Sigmoid colon (tissue), 7 donors: ENCODE data around the gene TBCK. TPM values are rescaled to one million over a fixed set of nuclear protein-coding genes. Genes with fewer than 3 reads are reported as not detected.

Experiments used
- DNase-seq: peaks from one replicate; pipeline ENCODE4 v3.0.0-alpha.2; 2019
- H3K27ac ChIP-seq, 4 donors: fragments of 200-600 bp; sonication (generic); one replicate each; pipeline ENCODE4 v1.5.1; 2016 to 2019; ENCODE audit warnings: mild to moderate bottlenecking in 1 of 4
- H3K27me3 ChIP-seq, 3 donors: fragments of 200-600 bp; sonication (generic); one replicate each; pipeline ENCODE4 v1.5.1; 2019; ENCODE audit warnings: mild to moderate bottlenecking in 1 of 3
- H3K36me3 ChIP-seq, 4 donors: fragments of 200-600 bp; sonication (generic); one replicate each; pipeline ENCODE4 v1.5.1; 2016 to 2019
- H3K4me1 ChIP-seq, 4 donors: fragments of 200-600 bp; sonication (generic); one replicate each; pipeline ENCODE4 v1.5.1; 2017 to 2019
- H3K4me3 ChIP-seq, 4 donors: fragments of 200-600 bp; sonication (generic); one replicate each; pipeline ENCODE4 v1.5.1; 2017 to 2019; ENCODE audit warnings: mild to moderate bottlenecking in 2 of 4, moderate library complexity in 1 of 4
- H3K9me3 ChIP-seq, 4 donors: fragments of 200-600 bp in 3 of 4; sonication (generic) in 3 of 4; one replicate each; pipeline versions ENCODE4 v1.5.1 to v1.6.1; 2013 to 2019
- EP300 ChIP-seq, 4 donors: sonication (generic); formaldehyde crosslinking; IDR thresholded peaks; one replicate each; pipeline ENCODE4 v1.6.1; 2017; ENCODE audit warnings: antibody characterized with exemption in 4 of 4
- POLR2A ChIP-seq, 2 donors: fragments of 450-650 bp; IDR thresholded peaks; one replicate each; pipeline ENCODE4 v1.6.1; 2016; ENCODE audit warnings: antibody characterized with exemption in 2 of 2, mild to moderate bottlenecking in 2 of 2, moderate library complexity in 2 of 2
- POLR2AphosphoS5 ChIP-seq, 4 donors: sonication (generic); formaldehyde crosslinking; IDR thresholded peaks; one replicate each; pipeline ENCODE4 v1.6.1; 2017; ENCODE audit warnings: antibody characterized with exemption in 4 of 4
- WGBS, 2 donors: extraction: QIAGEN DNeasy Blood & Tissue Kit; methylation state at CpG; one replicate each; pipeline ENCODE4 v1.1.7; 2013; 5-methylcytosine and 5-hydroxymethylcytosine counted together
- intact Hi-C: fragments of 100-400 bp; cut with DNase I; formaldehyde crosslinking; loops from one replicate; pipeline ENCODE4 v1.15.1; 2023
- polyA plus RNA-seq, 3 donors: library from polyadenylated mRNA; stranded (reverse); fragments of 200-250 nt; gene quantifications; one replicate each; pipeline ENCODE4 v1.2.3, GENCODE V29; 2013
- total RNA-seq, 4 donors: library from RNA; depleted of rRNA; stranded (reverse); fragments of >200 nt; gene quantifications; one replicate each; pipeline ENCODE4 v1.1.0, GENCODE V29; 2016
- TF ChIP-seq, protein P1 (sequence below), 4 experiments: fragments of 450-650 bp in 3 of 4; fragments of 200-600 bp in 1 of 4; IDR thresholded peaks; one replicate each; pipeline ENCODE4 v1.5.1; 2016 to 2019; ENCODE audit warnings: antibody characterized with exemption in 4 of 4, mild to moderate bottlenecking in 3 of 4, moderate library complexity in 2 of 4
- donor health status: healthy with polysubstance abuse.
- donor health status: Bipolar disorder and iron deficiency.
- donor health status: healthy.

The TBCK gene
- total and polyA plus RNA-seq, 7 donors, result 4.8 to 43.5 (median 26.3) TPM

DNA sequence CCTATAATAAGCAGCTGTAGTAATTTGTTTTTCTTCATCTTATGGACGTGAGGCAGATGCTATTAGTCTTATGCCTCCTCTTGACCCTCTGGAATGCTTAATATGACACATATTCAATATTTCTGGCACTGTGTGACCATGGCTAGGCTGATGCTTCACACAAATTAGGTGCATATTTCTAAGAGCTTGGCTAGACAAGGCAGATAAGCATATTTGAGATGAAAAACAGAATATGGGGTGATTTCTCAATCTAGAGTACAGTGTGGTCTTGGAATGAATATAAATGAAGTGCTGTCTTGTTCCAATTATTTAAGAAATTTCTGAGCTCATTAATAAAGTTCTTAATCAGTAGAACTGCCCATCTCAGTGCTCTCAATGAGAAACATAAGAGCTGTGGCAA lies 264.5 kb downstream of the TBCK start:
- TF ChIP-seq EP300 (IDR thresholded peaks at IDR 0.05), result no peak
- TF ChIP-seq, protein P1, sequence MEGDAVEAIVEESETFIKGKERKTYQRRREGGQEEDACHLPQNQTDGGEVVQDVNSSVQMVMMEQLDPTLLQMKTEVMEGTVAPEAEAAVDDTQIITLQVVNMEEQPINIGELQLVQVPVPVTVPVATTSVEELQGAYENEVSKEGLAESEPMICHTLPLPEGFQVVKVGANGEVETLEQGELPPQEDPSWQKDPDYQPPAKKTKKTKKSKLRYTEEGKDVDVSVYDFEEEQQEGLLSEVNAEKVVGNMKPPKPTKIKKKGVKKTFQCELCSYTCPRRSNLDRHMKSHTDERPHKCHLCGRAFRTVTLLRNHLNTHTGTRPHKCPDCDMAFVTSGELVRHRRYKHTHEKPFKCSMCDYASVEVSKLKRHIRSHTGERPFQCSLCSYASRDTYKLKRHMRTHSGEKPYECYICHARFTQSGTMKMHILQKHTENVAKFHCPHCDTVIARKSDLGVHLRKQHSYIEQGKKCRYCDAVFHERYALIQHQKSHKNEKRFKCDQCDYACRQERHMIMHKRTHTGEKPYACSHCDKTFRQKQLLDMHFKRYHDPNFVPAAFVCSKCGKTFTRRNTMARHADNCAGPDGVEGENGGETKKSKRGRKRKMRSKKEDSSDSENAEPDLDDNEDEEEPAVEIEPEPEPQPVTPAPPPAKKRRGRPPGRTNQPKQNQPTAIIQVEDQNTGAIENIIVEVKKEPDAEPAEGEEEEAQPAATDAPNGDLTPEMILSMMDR (IDR thresholded peaks at IDR 0.05), result no peak
- H3K27ac ChIP-seq, result no peak overlapping the region
- no peak for DNase-seq
- H3K36me3 ChIP-seq, result no peaks in the 10 kb centered on the region
- no peaks in the 10 kb centered on the region for H3K27me3 ChIP-seq
- H3K4me1 ChIP-seq, result peaks cover 0 to 17% (median 12%) of the 10 kb centered on the region in 4 donors
- H3K4me3 ChIP-seq, result no peak overlapping the region
- H3K9me3 ChIP-seq, result no peaks in the 10 kb centered on the region
- intact Hi-C loops, result no loop called here
- WGBS, 2 donors, result 81 to 88% methylated on average over 1 of the region's 1 CpG

- peak overlapping the region in 1 of 4 donors; percentile 55 for H3K27ac ChIP-seq
- no peak for TF ChIP-seq POLR2A (IDR thresholded peaks at IDR 0.05)
- no peak for TF ChIP-seq EP300 (IDR thresholded peaks at IDR 0.05)
- TF ChIP-seq POLR2AphosphoS5 (IDR thresholded peaks at IDR 0.05), result no peak
- TF ChIP-seq, protein P1 (IDR thresholded peaks at IDR 0.05), result no peak
- intact Hi-C loops, result no loop called here
- H3K9me3 ChIP-seq, result no peaks in the 10 kb centered on the region
- peaks cover 0 to 8% (median 0%) of the 10 kb centered on the region in 4 donors for H3K36me3 ChIP-seq
- no peaks in the 10 kb centered on the region for H3K27me3 ChIP-seq
- H3K4me3 ChIP-seq, result no peak overlapping the region
- H3K4me1 ChIP-seq, result peaks cover 0 to 17% (median 12%) of the 10 kb centered on the region in 4 donors
- no peak for DNase-seq
These were observed 266.5 kb downstream of the TBCK start for GRCh38 chr4:106049490-106049889.

DNA sequence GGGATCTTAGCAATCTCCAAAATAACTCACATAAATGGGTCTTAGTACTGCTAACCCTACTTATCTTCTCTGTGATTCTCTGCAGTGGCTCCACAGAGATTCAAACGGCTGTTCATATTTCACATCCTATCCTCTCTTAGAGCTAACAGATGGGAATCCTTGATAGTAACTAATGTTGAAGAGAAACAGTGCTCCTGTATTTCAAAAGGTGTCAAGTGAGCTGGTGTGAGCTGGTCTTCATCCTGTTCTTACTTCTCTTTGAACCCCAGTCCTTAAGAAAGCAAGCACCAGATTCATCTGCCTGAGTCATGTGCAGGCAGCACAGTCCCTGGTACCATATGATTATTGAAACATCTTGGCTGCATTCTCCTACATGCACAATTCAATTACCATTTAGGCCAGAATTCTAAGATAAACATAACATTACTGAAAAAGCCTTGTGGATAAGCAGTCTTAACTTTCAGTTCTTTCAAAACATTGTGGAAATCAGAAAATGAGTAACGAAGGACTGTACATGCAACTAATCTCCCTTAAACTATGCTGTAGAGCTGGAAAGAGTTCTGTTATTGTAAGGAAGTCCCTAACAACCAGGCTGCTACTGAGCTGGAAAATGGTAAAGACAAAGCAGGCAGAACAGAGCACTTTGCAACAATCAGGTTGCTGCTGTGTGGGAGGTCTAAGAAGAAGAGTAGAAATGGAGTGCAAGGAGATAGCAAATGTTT lies 267.6 kb downstream of the TBCK start:
- Histone ChIP-seq H3K27me3 (no peaks in the 10 kb centered on the region), H3K9me3 (no peaks in the 10 kb centered on the region), H3K4me1 (peaks cover 0 to 18% (median 12%) of the 10 kb centered on the region in 4 donors), H3K4me3 (no peak overlapping the region), H3K27ac (peak overlapping the region in 3 of 4 donors; percentile 11 to 55 (median 49)), H3K36me3 (peaks cover 0 to 8% (median 0%) of the 10 kb centered on the region in 4 donors)
- no peak for DNase-seq
- no peak for TF ChIP-seq POLR2A (IDR thresholded peaks at IDR 0.05)
- no peak for TF ChIP-seq EP300 (IDR thresholded peaks at IDR 0.05)
- TF ChIP-seq POLR2AphosphoS5 (IDR thresholded peaks at IDR 0.05), result peak in 2 of 4 donors; percentile 55 to 66
- intact Hi-C loops, result no loop called here
- WGBS, 2 donors, result 80 to 88% methylated on average over 2 of the region's 2 CpGs

DNA sequence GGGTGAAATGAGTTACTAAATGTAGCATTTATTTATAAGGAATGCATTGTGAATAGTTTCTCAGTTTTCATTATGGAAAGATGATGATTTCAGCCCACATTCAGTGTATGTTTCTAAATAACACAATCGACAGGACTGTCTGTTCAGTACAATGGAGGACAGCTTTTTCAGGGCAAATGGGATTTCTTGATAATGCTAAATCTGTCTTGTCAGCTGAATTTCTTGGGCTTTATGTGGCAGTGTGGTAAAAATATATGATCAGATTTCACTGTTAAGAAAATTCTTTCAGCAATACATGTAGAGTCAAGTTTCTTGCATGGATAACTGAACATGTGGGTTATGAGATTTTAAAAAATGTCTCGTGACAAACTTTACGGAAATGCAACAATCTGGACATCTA lies 269.9 kb downstream of the TBCK start:
- H3K4me1 ChIP-seq, result peaks cover 0 to 28% (median 17%) of the 10 kb centered on the region in 4 donors
- no peak for DNase-seq
- no peak overlapping the region for H3K27ac ChIP-seq
- no peaks in the 10 kb centered on the region for H3K27me3 ChIP-seq
- intact Hi-C loops, result no loop called here
- peaks cover 0 to 8% (median 0%) of the 10 kb centered on the region in 4 donors for H3K36me3 ChIP-seq
- 96 to 98% methylated on average over 3 of the region's 3 CpGs for WGBS, 2 donors
- no peak overlapping the region for H3K4me3 ChIP-seq
- no peaks in the 10 kb centered on the region for H3K9me3 ChIP-seq
- TF ChIP-seq POLR2AphosphoS5 (IDR thresholded peaks at IDR 0.05) (no peak), EP300 (IDR thresholded peaks at IDR 0.05) (no peak), POLR2A (IDR thresholded peaks at IDR 0.05) (no peak)
- TF ChIP-seq, protein P1 (IDR thresholded peaks at IDR 0.05), result no peak

DNA sequence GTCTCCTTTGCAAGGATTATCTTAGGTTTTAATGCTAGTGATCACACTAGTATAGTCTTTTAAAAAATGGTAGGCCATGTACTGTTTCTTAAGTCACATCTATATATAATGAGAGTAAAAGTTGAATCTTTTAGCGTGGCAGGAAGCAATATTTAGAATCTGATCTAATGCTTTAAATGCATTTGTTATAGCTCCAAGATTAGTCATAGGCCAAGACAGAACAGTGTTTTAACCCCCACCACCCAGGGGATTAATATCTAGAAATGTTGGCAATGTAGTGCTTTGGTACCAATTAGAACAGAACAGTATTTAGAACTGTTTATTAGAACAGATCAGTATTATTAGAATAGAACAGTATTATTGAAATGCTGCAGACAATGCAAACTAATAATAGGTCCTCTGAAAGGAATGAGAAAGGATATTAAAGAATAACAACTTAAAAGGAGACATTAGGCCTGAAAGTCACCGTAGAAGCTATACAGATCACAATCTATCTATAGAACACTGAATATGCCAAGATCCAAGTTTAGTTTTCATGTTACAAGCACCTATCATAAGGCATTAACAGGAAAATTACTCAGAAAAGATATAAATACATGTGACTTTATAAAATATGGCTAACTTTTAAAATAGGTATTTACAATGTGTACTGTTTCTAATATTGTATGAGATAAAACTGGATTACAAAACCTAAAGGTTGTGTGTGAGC lies 274.6 kb downstream of the TBCK start:
- Histone ChIP-seq H3K27me3 (no peaks in the 10 kb centered on the region), H3K27ac (no peak overlapping the region), H3K4me3 (no peak overlapping the region), H3K4me1 (peaks cover 0 to 16% (median 9%) of the 10 kb centered on the region in 4 donors), H3K36me3 (peaks cover 0 to 7% (median 0%) of the 10 kb centered on the region in 4 donors), H3K9me3 (no peaks in the 10 kb centered on the region)
- TF ChIP-seq POLR2A (IDR thresholded peaks at IDR 0.05) (no peak), EP300 (IDR thresholded peaks at IDR 0.05) (no peak), POLR2AphosphoS5 (IDR thresholded peaks at IDR 0.05) (no peak)
- TF ChIP-seq, protein P1 (IDR thresholded peaks at IDR 0.05), result no peak
- WGBS, 2 donors, result 83 to 88% methylated on average over 2 of the region's 2 CpGs
- intact Hi-C loops, result no loop called here
- no peak for DNase-seq
